KMS-11 (cell line): Measurements from ENCODE around the gene STUM.

Source experiments
- H2AFZ ChIP-seq: fragments of 200-600 bp; sonication (generic); 2 replicates; pipeline ENCODE4 v1.6.1; 2016; ENCODE audit warnings: antibody characterized with exemption, mixed run types, low read depth
- H3K27ac ChIP-seq: fragments of 200-600 bp; sonication (generic); 2 replicates; pipeline ENCODE4 v1.6.1; 2016; ENCODE audit warnings: mild to moderate bottlenecking, mixed run types
- H3K27me3 ChIP-seq: fragments of 200-600 bp; sonication (generic); 2 replicates; pipeline ENCODE4 v1.6.1; 2017; ENCODE audit warnings: mild to moderate bottlenecking, low read depth, mixed run types, moderate library complexity; ENCODE audit not compliant: insufficient read depth
- H3K36me3 ChIP-seq: fragments of 200-600 bp; sonication (generic); 2 replicates; pipeline ENCODE4 v1.6.1; 2017; ENCODE audit warnings: mild to moderate bottlenecking, mixed run types; ENCODE audit not compliant: insufficient read depth
- H3K4me1 ChIP-seq: fragments of 200-600 bp; sonication (generic); 2 replicates; pipeline ENCODE4 v1.6.1; 2016; ENCODE audit warnings: mild to moderate bottlenecking, low read depth, mixed run types; ENCODE audit not compliant: poor library complexity, severe bottlenecking
- H3K4me2 ChIP-seq: fragments of 200-600 bp; sonication (generic); 2 replicates; pipeline ENCODE4 v1.7.0; 2016; ENCODE audit warnings: mild to moderate bottlenecking, mixed run types
- H3K4me3 ChIP-seq: fragments of 200-600 bp; sonication (generic); IDR thresholded peaks from 2 replicates; pipeline ENCODE4 v1.6.1; 2017; ENCODE audit warnings: low read depth, low read length, mixed read lengths; ENCODE audit not compliant: insufficient read depth
- H3K79me2 ChIP-seq: fragments of 200-600 bp; sonication (generic); 2 replicates; pipeline ENCODE4 v1.6.1; 2016; ENCODE audit warnings: low read depth, mixed run types; ENCODE audit not compliant: insufficient read depth
- H3K9ac ChIP-seq: fragments of 200-600 bp; sonication (generic); 2 replicates; pipeline ENCODE4 v1.6.1; 2016; ENCODE audit warnings: mild to moderate bottlenecking, mixed run types
- H4K20me1 ChIP-seq: fragments of 200-600 bp; sonication (generic); 2 replicates; pipeline ENCODE4 v1.6.1; 2016; ENCODE audit warnings: mild to moderate bottlenecking, mixed run types; ENCODE audit not compliant: insufficient read depth
- TF ChIP-seq, protein P1 (sequence below): fragments of 200-600 bp; sonication (generic); conservative IDR thresholded peaks from 2 replicates; pipeline ENCODE4 v1.6.1; 2017; ENCODE audit warnings: low read depth, mild to moderate bottlenecking, antibody characterized with exemption, low read length, moderate library complexity, mixed read lengths

The STUM gene

DNA sequence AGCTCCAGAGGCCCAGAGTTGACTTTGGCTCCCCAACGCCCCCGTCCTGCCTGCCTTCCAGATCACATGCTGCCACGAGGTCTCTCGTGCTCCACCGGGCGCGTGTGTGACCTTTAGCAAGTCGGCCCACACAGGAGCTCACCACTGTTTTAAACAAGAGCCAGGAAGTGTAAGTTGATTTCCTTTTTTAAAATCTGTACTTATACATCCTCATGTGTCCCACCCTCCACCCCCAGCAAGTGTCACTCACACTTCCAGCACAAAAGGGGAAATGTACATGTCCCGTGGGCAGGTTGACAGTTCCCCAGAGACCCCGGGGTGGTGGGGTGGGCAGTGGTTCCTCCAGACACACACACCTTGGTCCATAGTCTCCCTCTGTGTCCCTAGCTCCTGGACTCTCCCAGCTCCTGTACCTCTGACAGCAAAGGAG, 84.4 kb downstream of the STUM start:
- H3K9ac ChIP-seq, result no peak overlapping the region
- no peak overlapping the region for H2AFZ ChIP-seq
- H3K4me2 ChIP-seq, result no peak overlapping the region
- no peaks in the 10 kb centered on the region for H4K20me1 ChIP-seq
- H3K27me3 ChIP-seq, result no peaks in the 10 kb centered on the region
- peaks cover 32% of the 10 kb centered on the region for H3K4me1 ChIP-seq
- H3K36me3 ChIP-seq, result no peaks in the 10 kb centered on the region
- no peak overlapping the region for H3K27ac ChIP-seq
- TF ChIP-seq, protein P1, sequence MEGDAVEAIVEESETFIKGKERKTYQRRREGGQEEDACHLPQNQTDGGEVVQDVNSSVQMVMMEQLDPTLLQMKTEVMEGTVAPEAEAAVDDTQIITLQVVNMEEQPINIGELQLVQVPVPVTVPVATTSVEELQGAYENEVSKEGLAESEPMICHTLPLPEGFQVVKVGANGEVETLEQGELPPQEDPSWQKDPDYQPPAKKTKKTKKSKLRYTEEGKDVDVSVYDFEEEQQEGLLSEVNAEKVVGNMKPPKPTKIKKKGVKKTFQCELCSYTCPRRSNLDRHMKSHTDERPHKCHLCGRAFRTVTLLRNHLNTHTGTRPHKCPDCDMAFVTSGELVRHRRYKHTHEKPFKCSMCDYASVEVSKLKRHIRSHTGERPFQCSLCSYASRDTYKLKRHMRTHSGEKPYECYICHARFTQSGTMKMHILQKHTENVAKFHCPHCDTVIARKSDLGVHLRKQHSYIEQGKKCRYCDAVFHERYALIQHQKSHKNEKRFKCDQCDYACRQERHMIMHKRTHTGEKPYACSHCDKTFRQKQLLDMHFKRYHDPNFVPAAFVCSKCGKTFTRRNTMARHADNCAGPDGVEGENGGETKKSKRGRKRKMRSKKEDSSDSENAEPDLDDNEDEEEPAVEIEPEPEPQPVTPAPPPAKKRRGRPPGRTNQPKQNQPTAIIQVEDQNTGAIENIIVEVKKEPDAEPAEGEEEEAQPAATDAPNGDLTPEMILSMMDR, result no peak
- H3K4me3 ChIP-seq, result no peak overlapping the region
- H3K79me2 ChIP-seq, result no peaks in the 10 kb centered on the region

DNA sequence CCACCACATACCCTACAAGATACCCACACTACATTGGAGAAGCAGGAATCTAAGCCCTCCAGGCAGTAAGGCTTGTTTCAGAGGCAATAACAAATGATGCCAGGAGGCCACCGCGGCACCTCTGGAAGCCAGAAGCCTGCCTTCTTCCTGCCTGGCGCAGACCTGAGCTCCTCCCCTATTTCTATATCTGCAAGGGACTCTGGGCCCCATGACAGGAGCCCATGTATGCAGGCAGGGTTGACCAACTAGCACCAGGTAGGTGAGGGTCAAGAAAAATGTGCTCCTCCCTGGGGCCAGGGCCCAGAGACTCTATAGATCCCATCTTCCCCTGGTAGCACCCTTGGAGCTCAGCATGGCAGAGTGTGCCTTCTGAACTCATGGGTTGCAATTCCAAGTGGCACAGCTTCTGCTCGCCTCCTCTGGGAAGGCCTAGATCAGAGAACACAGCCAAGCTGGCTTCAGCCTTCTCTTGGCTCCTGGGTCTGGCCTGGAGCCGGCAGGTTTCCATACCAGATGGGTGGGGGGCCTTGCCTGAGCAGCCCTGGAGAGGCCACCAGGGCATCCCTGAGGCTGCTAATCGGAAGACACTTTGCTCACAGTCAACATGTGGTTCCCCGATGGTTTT, 85.1 kb downstream of the STUM start:
- H3K27me3 ChIP-seq, result no peaks in the 10 kb centered on the region
- TF ChIP-seq, protein P1, result no peak
- H3K4me1 ChIP-seq, result peaks cover 32% of the 10 kb centered on the region
- peak overlapping the region; percentile 44; the same call in 1 of the 2 replicates for H2AFZ ChIP-seq
- no peak overlapping the region for H3K4me3 ChIP-seq
- H3K27ac ChIP-seq, result no peak overlapping the region
- H3K79me2 ChIP-seq, result no peaks in the 10 kb centered on the region
- H3K4me2 ChIP-seq, result peak overlapping the region; percentile 100; the same call in 1 of the 2 replicates
- H3K9ac ChIP-seq, result no peak overlapping the region
- H3K36me3 ChIP-seq, result no peaks in the 10 kb centered on the region
- H4K20me1 ChIP-seq, result no peaks in the 10 kb centered on the region

- peaks cover 32% of the 10 kb centered on the region for H3K4me1 ChIP-seq
- no peak overlapping the region for H3K4me3 ChIP-seq
- peak overlapping the region; percentile 100 for H3K4me2 ChIP-seq
Observed at GRCh38 chr1:226634166-226634588, 85.6 kb downstream of the STUM start.

DNA sequence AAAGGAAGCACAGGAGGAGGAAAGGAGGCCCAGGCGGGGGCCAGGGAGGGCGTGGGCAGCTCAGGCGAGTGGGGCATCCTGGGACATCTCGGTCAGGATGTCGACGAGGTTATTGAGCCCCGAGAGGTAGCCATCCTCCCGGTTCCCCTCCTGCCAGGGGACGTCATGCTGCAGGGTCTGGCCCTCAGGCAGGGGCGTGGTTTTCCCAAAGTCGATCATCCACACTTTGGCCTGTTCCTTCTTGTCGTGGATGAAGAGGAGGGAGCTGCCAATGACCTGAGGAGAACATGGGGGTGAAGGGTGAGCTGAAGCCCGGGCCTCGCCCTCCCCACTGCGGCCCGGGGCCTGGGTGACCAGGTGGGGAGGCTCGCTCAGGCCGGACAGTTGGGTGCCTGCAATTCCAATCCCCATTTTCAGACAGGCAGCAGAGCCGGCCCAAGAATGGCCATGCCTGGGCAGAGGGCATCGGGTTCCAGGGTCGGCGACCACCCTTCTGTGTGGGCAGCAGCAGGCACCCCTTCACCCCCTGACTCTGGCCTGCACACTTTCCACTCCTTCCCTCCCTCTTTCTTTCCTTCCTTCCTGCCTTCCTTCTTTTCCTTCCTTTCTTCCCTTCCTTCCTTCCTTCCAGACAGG, 86.2 kb downstream of the STUM start:
- H2AFZ ChIP-seq, result no peak overlapping the region
- H3K36me3 ChIP-seq, result no peaks in the 10 kb centered on the region
- no peak overlapping the region for H3K4me3 ChIP-seq
- peak overlapping the region; percentile 100 for H3K4me2 ChIP-seq
- H4K20me1 ChIP-seq, result no peaks in the 10 kb centered on the region
- H3K4me1 ChIP-seq, result peaks cover 32% of the 10 kb centered on the region
- no peaks in the 10 kb centered on the region for H3K27me3 ChIP-seq
- H3K9ac ChIP-seq, result peak overlapping the region; percentile 40; the same call in 1 of the 2 replicates
- TF ChIP-seq, protein P1, result no peak
- peak overlapping the region; percentile 85 for H3K27ac ChIP-seq
- H3K79me2 ChIP-seq, result no peaks in the 10 kb centered on the region

More at GRCh38 chr1:226634166-226634588, 85.6 kb downstream of the STUM start:
- H3K79me2 ChIP-seq, result no peaks in the 10 kb centered on the region
- H3K9ac ChIP-seq, result no peak overlapping the region
- H4K20me1 ChIP-seq, result no peaks in the 10 kb centered on the region
- H3K27me3 ChIP-seq, result no peaks in the 10 kb centered on the region
- peak overlapping the region; percentile 44; the same call in 1 of the 2 replicates for H2AFZ ChIP-seq
- H3K36me3 ChIP-seq, result no peaks in the 10 kb centered on the region
- TF ChIP-seq, protein P1, result peak; percentile 98
- peak overlapping the region; percentile 85 for H3K27ac ChIP-seq
